Posterior vena cava (tissue), 2 donors: ENCODE results near the gene CRNN. TPM values are rescaled to one million over a fixed set of nuclear protein-coding genes. Genes with fewer than 3 reads are reported as not detected.

ENCODE experiments used
- DNase-seq: peaks from one replicate; pipeline ENCODE4 v3.0.0-alpha.2; 2020; ENCODE audit warnings: low spot score
- intact Hi-C, 2 donors: fragments of 100-400 bp; cut with DNase I; formaldehyde crosslinking; loops; one replicate each; pipeline versions ENCODE4 v1.14.1 to v1.14.2; 2022 to 2023
- long read RNA-seq, 2 donors: library from polyadenylated mRNA; unstranded; transcript quantifications; one replicate each; pipeline ENCODE4 v2.0.0, GENCODE V29; 2020 to 2021
- total RNA-seq, 2 donors: library from RNA; stranded (reverse); fragmentation: NEBNext Ultra II Directional; extraction: Animal tissue kit (Norgen Biotek cat#: 25700); gene quantifications; one replicate each; pipeline ENCODE4 v1.2.1, GENCODE V29; 2021
- donor health status: DM: yes; HTN: yes; CAD: no.
- donor health status: DM: yes; HTN: yes; CAD: no.

Gene CRNN
- not detected for total RNA-seq
- long read RNA-seq, donor 1 = 0 reads
- long read RNA-seq, donor 2 = 0 reads

- intact Hi-C loops = no loop called here
- DNase-seq = no peak
These were observed at the start of gene CRNN for GRCh38 chr1:152413909-152414308. TSS of gene CRNN (minus strand) at chr1:152414263. CDS start at chr1:152412233, 2,030 bp downstream.

DNA sequence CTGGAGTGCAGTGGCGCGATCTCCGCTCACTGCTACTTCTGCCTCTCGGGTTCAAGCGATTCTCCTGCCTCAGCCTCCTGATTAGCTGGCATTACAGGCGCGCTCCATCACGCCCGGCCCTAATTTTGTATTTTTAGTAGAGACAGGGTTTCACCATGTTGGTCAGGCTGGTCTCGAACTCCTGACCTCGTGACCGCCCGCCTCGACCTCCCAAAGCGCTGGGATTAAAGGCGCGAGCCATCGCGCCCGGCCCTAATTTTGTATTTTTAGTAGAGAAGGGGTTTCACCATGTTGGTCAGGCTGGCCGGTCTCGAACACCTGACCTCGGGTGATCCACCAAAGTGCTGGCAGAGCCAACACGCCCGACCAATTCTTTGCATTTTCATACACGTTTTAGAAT lies 48.6 kb upstream of the CRNN start:
- intact Hi-C loops = no loop called here
- DNase-seq = no peak

DNA sequence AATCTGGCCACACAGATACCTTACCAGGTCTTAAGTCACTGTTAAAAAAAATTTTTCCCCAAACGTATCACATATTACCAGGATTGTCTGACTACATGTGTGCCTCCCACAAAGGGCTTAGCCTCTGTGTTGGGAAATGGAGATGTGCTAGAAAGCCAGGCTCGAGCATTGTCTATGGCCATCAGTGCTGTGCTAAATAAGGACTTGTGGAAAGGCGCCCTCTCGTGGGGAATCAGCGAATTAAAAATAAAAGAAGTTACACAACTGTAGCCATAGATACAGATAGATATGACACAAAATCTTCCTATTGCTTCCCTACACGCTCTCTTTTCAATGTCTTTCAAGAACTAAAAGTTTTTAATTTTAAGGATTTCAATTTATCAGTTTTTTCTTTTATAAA lies 47.5 kb upstream of the CRNN start:
- intact Hi-C loops = no loop called here
- DNase-seq = no peak

DNA sequence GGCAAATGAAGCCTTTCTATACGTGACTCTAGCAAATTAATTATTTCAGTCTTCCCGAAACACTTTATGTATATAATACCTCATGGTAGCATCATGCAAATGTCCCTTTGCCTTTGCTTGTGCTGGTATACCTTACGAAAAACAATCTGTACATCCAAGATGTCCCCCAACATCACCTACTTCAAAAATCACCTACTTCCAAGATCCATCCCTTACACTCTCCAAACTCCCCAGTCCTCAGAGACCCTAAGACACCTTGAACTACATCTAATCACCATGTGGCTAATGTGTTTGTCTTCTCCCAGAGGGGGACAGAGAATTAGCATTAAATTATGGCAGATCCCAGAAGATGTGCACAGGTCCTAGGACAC lies 46.5 kb upstream of the CRNN start:
- DNase-seq = no peak
- intact Hi-C loops = no loop called here

- DNase-seq = peak; percentile 92
These were observed 45.8 kb upstream of the CRNN start for GRCh38 chr1:152459596-152460528.

DNA sequence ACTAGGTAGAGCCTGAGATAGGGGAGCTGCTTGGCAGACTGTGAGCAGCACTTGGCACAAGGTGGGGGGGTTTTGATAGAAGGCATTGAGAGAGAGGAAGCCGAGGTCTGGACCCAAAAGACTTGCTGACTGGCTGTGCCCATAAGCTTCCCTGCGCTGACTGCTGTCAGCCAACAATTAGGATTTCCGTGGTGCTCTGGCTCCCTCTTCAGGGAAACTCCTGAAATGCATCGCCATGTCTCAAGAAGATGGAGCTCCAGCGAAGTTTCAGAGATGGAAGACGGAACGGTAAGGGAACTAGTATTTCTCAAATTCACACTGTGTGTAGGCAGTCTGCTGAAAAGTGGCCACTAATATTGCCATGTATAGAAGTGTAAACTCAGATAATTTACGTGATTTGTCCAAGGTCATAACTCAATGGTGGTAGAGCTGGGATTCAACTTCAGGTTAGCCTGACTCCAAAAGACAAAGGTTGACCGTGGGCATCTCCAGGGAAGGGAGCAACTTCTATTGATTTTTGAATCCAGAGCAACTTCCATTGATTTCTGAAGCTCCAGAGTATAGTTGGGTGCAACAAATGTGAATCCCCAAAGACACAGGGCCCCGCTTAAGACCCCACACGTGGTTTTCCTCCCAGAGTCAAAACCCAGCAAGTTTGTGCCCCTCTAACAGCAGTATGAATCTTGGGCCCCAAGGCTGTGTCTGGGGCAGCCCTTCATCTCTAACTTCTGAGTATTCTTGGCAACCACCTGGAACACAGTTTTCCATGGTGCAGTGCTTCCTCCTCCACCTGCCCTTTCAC lies 44.5 kb upstream of the CRNN start:
- intact Hi-C loops = loop anchor here in 1 of 2 donors (10.0 kb wide), 1 partner anchor 1104 kb away; no protein-coding TSS in a partner anchor
- peak; percentile 87 for DNase-seq

More at GRCh38 chr1:152459596-152460528, 45.8 kb upstream of the CRNN start:
- intact Hi-C loops = loop anchor here in 1 of 2 donors (10.0 kb wide), 1 partner anchor 1105 kb away; no protein-coding TSS in a partner anchor

GRCh38 chr1:152457561-152457960 lies 43.5 kb upstream of the CRNN start:
- intact Hi-C loops = loop anchor here in 1 of 2 donors (10.0 kb wide), 1 partner anchor 1103 kb away; no protein-coding TSS in a partner anchor
- no peak for DNase-seq

- intact Hi-C loops = loop anchor here in 1 of 2 donors (10.0 kb wide), 1 partner anchor 1102 kb away; no protein-coding TSS in a partner anchor
- DNase-seq = no peak
These were observed 43.0 kb upstream of the CRNN start for GRCh38 chr1:152457071-152457470.

GRCh38 chr1:152451254-152451653 lies 37.2 kb upstream of the CRNN start:
- DNase-seq = no peak
- intact Hi-C loops = loop anchor here (2.0 to 10.0 kb wide), 2 partner anchors 66 to 1096 kb away; no protein-coding TSS in a partner anchor

DNA sequence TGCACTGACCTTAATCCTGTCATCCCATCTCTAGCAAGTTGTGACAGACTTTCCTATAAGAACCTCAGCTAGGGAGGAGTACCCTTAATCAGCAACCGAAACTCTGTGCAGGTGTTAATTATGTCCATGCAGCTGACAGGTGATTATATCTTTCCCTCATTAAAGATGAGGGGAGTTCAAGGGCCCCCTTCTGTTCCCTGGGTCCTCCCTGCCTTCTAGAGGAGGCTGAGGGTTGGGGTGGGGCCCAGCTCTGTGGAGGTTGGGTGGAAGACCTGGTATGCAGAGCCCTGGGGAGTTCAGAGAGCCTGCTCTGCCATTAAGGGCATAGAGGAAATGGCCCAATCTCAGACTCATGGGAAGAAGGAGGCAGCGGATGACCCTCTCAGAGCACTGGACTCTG lies 35.6 kb upstream of the CRNN start:
- intact Hi-C loops = loop anchor here (2.0 to 10.0 kb wide), 4 partner anchors 65 to 1095 kb away; no protein-coding TSS in a partner anchor
- no peak for DNase-seq

DNA sequence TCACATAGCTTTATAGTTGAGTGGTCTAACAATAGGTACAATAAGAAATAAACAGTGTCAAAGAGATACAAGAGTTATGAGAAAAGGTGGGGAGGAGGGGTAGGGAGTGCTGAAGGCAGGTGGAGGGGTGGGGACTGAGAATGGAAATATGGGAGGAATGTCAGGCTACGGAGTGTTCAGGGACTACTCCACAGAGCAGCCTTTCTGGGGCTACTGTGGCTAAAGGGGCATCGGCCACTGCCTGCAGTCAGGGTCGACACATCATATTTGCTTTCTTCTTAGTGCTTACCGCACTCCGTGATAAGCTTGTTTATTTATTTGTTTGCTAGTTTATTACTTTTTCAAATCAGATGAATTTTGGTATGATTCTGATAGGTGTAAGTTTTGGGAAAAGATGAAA lies 34.4 kb upstream of the CRNN start:
- no peak for DNase-seq
- intact Hi-C loops = loop anchor here (10.0 kb wide), 2 partner anchors 304 to 384 kb away; no protein-coding TSS in a partner anchor

DNA sequence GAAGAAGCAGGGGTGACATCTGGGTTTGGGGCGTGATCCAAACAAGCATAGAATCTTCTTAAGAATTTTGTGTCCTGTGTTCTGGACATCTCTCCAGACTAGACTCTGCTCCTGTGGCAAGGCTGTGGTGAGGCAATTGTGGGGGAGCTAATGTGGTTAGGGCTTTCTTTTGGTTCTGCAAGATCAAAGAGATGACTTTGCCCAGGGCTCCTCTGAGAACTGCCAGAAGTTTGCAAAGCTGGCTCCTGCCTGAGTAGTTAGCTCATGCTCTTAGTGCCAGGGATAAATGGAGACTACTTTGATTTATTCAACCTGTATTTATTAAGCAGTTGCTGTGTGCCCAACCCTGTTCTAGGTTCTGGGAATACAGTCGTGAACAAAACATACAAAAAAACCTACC lies 34.0 kb upstream of the CRNN start:
- DNase-seq = no peak
- intact Hi-C loops = loop anchor here (10.0 kb wide), 2 partner anchors 303 to 383 kb away; no protein-coding TSS in a partner anchor

GRCh38 chr1:152447484-152447883 lies 33.4 kb upstream of the CRNN start:
- intact Hi-C loops = loop anchor here (10.0 kb wide), 2 partner anchors 303 to 383 kb away; no protein-coding TSS in a partner anchor
- DNase-seq = no peak

DNA sequence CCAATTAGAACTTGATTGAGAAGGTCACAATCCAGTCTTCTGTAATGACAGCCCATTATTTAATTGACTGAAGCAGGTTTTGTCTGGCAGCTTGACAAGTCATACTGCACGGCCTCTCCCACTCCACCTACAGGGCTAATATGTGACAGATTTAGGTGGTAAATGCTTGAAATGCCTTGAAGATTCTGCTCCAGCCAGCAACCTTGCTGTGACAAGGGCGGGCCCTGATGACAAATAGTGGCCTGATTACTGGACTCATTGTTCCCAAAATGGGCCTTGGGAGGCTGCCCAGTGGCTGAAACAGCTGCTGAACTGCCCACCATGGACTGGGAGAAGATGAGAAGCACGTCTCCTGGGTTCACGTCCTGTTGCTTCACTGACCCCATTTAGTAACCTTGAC lies 30.0 kb upstream of the CRNN start:
- intact Hi-C loops = loop anchor here (5.0 to 10.0 kb wide), 4 partner anchors 257 to 392 kb away; no protein-coding TSS in a partner anchor
- no peak for DNase-seq

- intact Hi-C loops = loop anchor here (5.0 to 10.0 kb wide), 4 partner anchors 255 to 390 kb away; no protein-coding TSS in a partner anchor
- DNase-seq = no peak
These were observed 28.7 kb upstream of the CRNN start for GRCh38 chr1:152442765-152443164.

GRCh38 chr1:152442301-152442700 lies 28.2 kb upstream of the CRNN start:
- DNase-seq = no peak

DNA sequence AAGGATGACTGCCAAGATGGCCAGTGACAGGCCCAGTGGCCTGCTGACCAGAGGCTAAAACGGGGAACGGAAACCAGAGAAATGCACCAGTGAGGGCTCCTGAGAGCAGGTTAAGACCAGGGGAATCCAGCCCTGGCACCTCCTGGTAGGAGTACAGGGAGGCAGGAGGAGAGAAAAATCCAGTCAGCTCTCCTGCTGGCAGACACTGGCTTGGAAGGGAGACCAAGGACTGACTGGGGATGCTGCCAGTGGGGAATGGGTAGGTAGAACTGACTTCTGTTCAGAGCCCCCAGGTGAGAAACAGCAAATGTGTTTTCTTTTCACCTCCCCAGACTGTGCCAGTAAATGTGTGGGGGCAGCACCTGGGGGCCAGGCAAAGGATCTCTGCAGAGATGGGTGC lies 27.7 kb upstream of the CRNN start:
- intact Hi-C loops = loop anchor here (5.0 to 10.0 kb wide), 4 partner anchors 254 to 389 kb away; no protein-coding TSS in a partner anchor
- DNase-seq = no peak

More at GRCh38 chr1:152442301-152442700, 28.2 kb upstream of the CRNN start:
- intact Hi-C loops = loop anchor here (5.0 to 10.0 kb wide), 4 partner anchors 255 to 390 kb away; no protein-coding TSS in a partner anchor

DNA sequence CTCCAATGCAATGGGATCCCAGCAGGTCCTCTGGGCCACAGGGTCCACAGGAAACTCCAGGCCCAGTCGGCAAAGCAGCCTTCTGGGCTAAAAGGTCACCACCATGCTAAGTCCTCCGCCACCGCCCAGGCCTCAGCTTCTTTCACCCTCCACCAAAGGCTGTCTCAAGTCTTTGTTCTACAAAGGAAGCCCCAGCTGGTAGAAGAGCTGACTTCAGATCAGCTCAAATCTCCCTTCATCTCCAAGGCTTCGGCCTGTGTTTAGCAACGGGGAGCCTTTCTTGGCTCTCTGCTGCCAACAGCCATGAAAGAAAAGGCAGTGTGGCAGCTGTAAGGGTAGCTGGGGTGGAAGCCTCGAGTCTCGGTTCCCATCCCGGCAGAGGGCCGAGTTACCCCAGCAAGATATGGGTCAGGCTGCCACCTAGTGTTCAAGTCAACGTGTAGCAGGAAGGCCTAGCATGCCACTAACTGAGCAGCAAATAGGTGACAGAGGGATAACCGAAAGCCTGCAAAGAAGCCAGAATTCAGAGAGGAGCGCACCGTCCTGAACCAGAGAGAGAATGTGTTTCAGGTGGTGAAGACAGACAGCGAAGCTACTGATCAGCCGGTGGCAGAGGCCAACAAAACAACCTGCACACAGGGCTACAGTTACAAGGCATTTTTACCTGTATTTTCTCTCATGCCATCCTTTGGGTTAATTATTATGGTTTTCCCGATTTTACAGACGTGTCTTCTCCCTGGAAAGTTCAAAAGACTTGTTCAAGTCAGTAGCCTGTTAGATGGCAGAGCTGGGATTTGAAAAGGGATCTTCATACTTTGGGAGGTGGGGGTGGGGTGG lies 26.8 kb upstream of the CRNN start:
- intact Hi-C loops = loop anchor here (5.0 to 10.0 kb wide), 4 partner anchors 254 to 389 kb away; no protein-coding TSS in a partner anchor
- peak; percentile 86 for DNase-seq
